Measurements from ENCODE around the gene NR1H4. TPM values are rescaled to one million over a fixed set of nuclear protein-coding genes. Genes with fewer than 3 reads are reported as not detected.

NR1H4 gene
- total RNA-seq, 1 donor from 2014 or later = not detected

GRCh38 chr12:100608776-100609175 lies 135.1 kb downstream of the NR1H4 start:
- DNase-seq (ENCODE audit: low spot score) = no peak
- Mint-ChIP-seq H3K27me3 (ENCODE audit: insufficient read depth) (peaks cover 3% of the 10 kb centered on the region), H3K36me3 (ENCODE audit: low read depth) (no peaks in the 10 kb centered on the region), H3K9me3 (no peaks in the 10 kb centered on the region), H3K4me1 (ENCODE audit: low read depth) (no peaks in the 10 kb centered on the region), H3K4me3 (no peak overlapping the region), H3K27ac (no peak overlapping the region)
- intact Hi-C loops (cut with micrococcal nuclease) = no loop called here

DNA sequence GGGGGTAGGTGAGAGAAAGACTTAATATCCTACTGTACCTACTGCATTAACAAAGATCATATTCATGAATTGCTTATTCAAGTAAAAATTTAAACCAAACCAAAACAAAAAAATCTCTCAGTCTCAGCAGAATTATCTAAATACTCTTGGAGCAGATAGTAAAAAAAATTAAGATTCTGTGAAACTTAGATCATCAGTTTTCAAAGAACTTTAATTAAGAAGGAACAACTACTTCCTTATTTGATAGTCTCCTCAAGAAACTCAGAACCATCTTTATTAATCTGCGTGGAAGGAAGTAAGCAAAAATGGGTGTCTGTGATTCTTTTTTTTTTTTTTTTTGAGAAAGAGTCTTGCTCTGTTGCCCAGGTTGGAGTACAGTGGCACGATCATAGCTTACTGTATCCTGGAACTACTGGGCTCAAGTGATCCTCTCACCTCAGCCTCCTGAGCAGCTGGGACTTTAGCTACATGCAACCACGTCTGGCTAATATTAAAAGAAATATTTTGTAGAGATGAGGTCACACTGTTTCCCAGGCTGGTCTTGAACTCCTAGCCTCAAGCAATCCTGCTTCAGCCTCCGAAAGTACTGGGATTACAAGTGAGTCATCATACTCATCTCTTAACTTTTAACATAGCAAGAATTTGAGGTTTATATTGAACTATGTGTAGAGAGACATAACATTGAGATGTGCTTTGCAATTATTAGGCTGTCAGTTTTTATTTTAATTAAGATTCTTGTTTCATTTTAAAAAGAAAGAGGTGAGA lies 137.2 kb downstream of the NR1H4 start:
- Mint-ChIP-seq H3K27ac (no peak overlapping the region), H3K9me3 (no peaks in the 10 kb centered on the region), H3K27me3 (ENCODE audit: insufficient read depth) (peaks cover 1% of the 10 kb centered on the region), H3K36me3 (ENCODE audit: low read depth) (no peaks in the 10 kb centered on the region), H3K4me1 (ENCODE audit: low read depth) (no peaks in the 10 kb centered on the region), H3K4me3 (no peak overlapping the region)
- intact Hi-C loops (cut with micrococcal nuclease) = no loop called here
- DNase-seq (ENCODE audit: low spot score) = no peak

GRCh38 chr12:100612606-100613005 lies 138.9 kb downstream of the NR1H4 start:
- peaks cover 1% of the 10 kb centered on the region for H3K27me3 Mint-ChIP-seq (ENCODE audit: insufficient read depth)
- no peak overlapping the region for H3K4me3 Mint-ChIP-seq
- intact Hi-C loops (cut with micrococcal nuclease) = no loop called here
- H3K9me3 Mint-ChIP-seq = no peaks in the 10 kb centered on the region
- H3K36me3 Mint-ChIP-seq (ENCODE audit: low read depth) = no peaks in the 10 kb centered on the region
- DNase-seq (ENCODE audit: low spot score) = no peak
- no peaks in the 10 kb centered on the region for H3K4me1 Mint-ChIP-seq (ENCODE audit: low read depth)
- no peak overlapping the region for H3K27ac Mint-ChIP-seq

Other genes with a start within 250 kb of the NR1H4 start
- gene DEPDC4, start 206.8 kb upstream of the NR1H4 start, total RNA-seq = 1.1 and 2.1 TPM in 2 replicates
- 33.0 and 38.9 TPM in 2 replicates for gene SCYL2, start 206.7 kb upstream of the NR1H4 start, total RNA-seq
- gene SLC17A8, start 116.8 kb upstream of the NR1H4 start, total RNA-seq = not detected in 2 replicates
- 0.86 and 1.0 TPM in 2 replicates for gene GAS2L3, start 99.8 kb downstream of the NR1H4 start, total RNA-seq